Activated T-helper 1 cell treated with Interleukin-2 at 50 U/mL for 16 hours (primary cell): ENCODE results near the gene TANGO2.

Experiments
- DNase-seq: peaks from one replicate; pipeline ENCODE4 v3.0.0-alpha.2; 2020; ENCODE audit warnings: low read depth

The TANGO2 gene

GRCh38 chr22:20026996-20027601, 6.2 kb downstream of the TANGO2 start:
- no peak for DNase-seq

DNA sequence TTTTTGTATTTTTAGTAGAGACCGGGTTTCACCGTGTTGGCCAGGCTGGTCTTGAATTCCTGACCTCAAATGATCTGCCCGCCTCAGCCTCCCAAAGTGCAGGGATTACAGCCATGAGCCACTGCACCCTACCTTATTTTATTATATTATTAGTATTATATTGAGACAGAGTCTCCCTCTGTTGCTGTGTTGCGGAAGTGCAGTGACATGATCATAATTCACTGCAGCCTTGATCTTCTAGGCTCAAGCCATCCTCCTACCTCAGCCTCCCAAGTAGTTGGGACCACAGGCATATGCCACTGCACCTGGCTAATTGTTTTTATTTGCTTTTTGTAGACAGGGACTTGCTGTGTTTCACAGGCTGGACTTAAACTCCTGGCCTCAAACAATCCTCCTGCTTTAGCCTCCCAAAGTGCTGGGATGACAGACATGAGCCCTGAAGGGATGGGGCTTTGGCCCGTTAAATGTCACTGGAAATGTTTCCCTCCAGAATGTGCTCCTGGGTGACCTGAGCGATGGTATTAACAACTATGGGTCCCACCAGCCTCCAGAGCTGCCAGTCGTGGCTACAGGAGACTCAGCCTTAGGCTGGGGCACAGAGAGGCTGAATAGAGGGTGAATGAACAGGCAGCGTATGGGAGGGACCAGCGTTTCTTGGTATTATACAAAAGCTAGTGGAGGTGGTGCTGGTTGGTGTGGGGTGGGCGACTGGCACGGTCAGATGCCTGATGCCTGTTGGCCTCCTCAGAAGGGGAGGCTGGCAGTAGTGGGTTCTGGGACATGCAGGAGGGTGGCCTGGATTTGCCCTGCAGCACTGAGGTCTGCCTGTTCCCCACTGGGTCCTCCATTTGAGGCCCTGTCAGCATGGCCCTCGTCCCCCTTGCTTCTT, 7.3 kb downstream of the TANGO2 start:
- DNase-seq, result no peak

GRCh38 chr22:20028855-20029549, 8.1 kb downstream of the TANGO2 start:
- DNase-seq, result no peak

DNA sequence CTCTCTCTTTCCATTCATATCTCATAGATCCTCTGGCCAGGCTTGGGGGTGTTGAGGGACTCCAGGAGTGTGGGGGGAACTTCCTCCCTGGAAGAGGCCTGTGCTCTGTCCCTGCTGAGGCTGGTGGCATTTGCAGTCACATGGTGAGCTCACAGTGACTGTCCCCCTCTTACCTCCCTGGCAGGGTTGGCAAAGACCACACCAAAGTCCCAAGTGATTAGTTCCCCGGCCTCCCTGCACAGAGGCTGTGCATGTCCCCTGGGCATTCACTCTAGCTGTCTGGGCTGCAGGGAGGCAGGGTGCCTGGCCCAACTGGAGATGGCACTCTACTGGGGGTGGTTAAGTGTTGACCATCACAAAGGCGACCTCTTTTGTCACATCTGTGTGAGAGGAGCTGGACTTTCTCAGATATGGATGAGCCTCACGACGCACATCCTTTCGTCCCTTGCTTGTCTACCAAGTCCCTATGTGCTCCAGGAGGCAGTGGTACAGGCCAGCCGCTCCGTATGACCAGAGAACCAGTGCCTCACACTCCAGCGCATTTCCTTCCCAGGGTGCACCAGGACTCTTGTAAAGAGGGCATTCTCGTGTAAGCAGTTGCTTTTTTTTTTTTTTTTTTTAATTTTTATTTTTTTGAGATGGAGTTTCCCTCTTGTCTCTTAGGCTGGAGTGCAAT, 8.8 kb downstream of the TANGO2 start:
- DNase-seq, result no peak

DNA sequence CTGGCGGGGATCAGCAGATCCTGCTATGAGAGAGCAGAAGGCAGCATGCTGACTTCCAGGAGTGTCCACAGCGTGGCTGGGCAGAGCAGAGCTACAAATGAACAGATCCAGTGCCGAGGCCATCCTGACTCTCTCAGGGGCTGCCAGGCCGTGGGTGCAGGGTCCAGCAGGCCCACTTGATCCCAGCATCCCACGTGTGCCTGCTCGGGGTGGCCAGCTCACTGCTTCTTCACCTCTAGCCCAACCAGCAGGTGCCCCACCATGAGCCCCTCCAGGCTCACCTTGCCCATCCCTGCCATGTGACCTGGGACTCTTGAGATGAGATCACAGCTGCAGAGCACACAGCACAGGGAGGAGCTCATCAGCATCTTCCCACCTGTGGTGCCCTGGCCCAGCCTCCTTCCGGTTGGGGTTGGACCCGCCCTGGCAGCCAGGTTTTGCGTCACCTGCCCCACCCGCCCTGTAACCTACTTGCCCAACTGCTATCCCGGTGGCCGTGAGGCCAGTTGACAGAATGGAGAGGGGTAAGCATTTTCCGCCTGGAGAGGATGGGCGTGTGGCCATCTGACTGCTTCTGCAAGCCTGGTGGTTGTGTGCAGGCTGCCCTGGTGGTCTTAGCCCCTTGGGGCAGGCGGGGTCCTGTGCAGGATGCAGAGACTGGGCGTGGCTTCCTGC, 11.0 kb downstream of the TANGO2 start:
- no peak for DNase-seq

DNA sequence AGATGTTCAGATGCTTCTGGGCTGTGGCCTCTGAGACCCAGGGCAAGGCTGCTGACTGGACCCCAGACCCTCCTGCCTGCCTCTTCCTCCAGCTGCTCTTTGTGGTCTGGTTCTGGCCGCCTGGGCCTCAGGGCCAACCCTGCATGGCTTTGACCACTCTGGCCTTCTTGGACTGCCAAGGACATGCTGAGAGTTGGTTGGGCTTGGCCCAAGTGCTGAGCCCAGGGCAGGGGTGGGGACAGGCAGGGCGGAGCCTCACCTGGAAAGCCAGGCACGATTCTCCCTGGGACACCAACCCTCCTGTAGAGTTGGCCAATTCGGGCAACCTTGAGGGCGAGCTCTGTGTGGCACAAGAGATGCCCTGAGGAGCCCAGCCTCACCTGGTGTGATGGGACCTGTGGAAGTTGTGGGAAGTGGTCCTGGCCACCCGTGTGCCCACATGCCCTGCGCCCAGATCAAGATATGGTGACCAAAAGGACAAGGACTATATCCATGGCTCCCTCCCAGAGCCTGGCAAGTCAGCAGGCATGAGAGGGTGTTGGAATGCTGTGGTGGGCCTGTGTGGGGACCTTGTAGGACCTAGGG, 11.6 kb downstream of the TANGO2 start:
- DNase-seq, result no peak

- DNase-seq, result no peak
These were observed 12.3 kb downstream of the TANGO2 start for GRCh38 chr22:20033045-20033706.

DNA sequence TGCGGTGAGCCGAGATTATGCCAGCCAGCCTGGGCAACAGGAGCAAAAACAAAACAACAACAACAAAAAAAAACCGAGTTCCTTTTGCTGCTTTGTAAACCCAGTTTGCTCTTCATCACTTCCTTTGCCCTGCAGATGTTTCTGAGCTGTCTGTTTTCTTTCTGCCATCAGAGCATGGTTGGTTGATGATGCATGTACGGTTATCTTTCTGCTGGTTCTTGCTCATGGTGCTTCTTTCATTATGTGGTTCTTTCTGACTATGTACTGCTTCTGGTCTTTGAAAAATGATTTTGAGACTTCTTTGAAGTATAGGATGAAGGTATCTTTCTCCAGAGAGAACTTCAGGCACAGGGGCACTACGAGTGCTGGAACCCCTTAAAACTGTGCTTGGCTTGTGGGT, 13.2 kb downstream of the TANGO2 start:
- no peak for DNase-seq

- DNase-seq, result no peak
These were observed 14.6 kb downstream of the TANGO2 start for GRCh38 chr22:20035375-20036083.

DNA sequence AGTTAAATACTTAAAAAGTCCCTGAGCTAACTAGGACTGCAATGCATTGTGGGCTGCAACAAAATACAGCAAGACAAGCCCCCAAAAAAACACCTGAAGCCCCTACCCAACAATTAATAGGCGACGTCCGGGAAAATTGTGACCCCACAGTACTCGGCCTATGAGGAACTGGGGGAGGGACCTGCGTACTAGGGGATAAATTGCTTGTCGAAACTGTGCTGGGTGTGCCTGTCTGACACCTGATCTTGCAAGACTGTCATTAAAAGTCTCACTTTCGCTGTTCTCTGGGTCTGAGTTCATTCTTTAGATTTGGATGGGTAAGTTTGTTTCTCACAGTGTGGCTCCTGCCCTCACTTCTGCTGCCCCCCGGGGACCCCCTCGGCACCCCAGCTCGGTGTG, 15.2 kb downstream of the TANGO2 start:
- no peak for DNase-seq

- DNase-seq, result no peak
These were observed 15.9 kb downstream of the TANGO2 start for GRCh38 chr22:20036535-20037392.

DNA sequence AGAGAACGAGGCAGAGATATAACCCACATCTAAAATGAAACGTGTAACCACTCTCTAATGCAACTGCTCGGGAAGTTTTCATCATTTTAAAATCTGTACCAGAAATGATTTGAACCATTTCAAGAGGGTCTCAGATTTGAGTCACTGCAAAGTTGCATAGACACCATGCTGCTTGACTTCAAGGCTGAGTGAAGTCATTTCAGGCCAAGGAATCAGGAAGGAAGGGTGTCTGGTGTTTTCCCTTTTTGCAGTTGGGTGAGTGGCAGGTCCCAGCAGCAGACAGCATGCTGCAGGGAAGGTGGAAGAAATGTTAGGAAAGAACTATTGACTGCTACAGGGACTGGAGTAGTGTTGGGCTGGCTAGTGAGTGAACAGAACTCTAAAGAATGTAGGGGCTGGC, 16.5 kb downstream of the TANGO2 start:
- no peak for DNase-seq

DNA sequence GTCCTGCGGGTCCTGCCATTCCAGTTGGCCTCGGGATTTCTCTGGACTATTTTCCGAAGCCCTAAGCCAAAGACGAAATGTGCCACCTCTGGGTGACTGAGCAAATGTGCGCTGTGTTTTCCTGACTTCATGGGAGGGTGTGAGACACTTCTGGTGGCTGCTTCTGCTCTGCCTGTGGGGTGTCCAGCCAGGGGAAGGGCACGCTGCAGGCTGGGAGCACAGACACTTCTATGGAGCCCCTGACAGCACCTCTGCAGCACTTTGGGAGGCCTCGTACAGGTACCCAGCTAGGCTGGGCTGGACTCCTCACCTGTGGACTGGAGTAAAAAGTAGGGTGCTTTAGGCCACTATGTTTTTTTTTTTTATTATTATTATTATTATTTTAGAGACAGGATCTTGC, 17.7 kb downstream of the TANGO2 start:
- no peak for DNase-seq

- no peak for DNase-seq
These were observed 18.9 kb downstream of the TANGO2 start for GRCh38 chr22:20039683-20040325.

DNA sequence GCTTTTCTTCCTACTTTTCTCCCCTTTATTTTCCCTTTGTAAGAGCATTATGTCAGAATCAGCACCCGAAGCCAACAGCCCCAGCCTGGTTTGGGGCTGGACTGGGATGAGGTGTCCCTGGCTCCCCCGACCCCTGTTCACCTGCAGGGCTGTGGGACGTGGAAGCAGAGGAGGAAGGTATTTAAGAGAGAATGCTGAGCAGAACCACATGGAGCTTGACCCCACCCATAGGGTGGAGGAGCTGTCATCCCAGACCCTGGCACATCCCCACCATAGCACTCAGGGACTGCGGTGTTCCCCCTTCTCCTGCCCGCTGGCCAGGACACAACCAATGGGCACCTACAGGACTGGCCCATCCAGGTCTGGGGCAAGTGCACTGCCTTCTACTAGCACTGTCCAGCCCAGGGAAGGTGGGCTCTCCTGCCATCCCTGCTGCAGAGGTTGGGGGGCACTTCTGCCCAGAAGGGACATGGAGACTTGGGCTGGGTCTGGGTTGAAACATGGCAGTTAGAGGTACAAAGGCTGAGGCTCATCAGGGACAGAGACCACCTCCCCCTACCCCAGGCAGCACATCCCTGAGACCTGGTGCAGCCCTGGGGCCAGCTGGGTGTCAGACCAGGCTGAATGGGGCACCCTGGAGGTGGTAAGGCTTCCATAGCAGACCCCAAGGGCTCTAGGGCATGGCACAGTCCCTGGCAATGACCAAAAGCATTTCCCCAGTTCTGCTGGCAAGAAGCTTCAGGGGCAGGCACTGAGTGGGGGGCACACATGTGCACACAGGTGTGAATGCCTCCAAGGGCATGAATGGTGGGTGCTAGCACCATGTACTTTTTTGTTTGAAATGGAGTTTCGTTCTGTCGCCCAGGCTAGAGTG, 19.7 kb downstream of the TANGO2 start:
- DNase-seq, result no peak

DNA sequence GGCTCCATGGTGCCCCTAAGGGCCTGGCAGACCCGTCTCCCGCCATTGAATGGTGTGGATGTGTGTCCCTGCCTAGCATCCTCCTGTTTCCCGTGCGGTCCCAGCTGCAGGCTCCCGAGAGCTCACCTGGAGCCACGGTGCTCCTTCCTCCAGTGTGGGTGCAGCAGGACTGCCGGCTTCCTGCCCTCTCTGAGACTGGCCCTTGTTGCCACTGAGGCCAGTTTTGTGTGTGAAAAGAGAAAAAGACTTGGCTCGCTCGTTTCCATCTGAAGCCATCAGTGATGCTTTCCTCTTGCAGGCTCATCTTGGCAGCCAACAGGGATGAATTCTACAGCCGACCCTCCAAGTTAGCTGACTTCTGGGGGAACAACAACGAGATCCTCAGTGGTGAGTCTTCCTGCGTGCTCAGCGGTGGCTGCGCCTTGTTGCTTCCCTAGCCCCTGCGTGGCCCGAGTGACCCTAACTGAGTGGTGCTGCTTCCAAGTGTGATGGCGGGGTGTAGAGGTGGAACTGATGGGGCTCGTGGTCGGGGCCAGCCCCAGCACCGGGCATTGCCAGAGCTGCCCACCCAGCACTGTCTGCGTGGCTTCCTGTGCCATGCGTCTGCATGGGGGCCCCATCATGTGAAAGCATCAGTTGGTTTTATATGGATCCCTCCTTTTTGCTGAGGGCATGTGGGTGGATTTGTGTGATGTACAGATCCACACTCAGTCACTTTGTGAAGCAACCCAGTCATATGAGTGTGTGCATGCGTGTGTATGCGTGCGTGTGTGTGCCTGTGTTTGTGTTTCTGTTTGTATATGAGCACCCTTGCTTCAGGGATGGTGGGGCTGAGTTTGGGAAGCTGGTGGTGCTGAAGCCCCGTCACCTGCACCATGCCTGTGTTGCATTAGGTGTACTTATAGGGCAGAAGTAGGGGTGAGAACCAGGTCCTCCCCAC, 22.4 kb downstream of the TANGO2 start:
- DNase-seq, result no peak

DNA sequence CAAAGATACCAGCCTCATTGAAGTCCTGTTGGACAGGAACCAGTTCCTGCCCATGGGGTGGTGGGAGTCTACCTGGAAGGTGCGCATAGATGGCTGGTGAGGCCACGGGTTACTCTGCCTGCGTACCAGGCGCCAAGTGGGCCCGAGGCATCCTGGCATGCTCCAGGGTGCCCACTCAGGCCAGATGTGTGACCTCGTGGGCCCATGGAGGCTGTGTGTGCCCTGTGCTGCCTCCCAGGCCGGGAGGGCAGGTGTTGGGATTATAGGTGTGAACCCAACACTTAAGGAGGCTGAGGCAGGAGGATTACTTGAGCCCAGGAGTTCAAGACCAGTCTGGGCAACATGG, 23.1 kb downstream of the TANGO2 start:
- DNase-seq, result no peak
